ENCODE results near the gene TRIP10. TPM values are rescaled to one million over a fixed set of nuclear protein-coding genes. Genes with fewer than 3 reads are reported as not detected.

TRIP10 gene
- total and polyA plus RNA-seq, 2 of the 4 experiments (the other 2 are of a cell fraction) = 39.1 to 47.0 TPM

DNA sequence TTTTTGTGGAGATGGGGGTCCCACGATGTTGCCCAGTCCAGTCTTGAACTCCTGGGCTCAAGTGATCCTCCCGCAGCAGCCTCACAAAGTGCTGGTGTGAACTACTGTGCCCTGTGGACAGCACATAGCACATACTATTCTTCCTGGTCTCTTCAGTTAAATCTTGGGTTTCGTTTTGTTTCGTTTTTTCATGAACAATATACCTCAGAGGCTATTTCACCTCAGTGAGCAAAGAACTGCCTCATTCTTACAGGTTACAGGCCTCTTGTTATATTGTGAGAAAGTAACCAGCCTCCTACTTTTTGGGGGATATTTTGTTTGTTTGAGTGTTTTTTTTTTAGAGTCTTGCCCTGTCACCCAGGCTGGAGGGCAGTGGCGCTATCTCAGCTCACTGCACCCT, 17.7 kb upstream of the TRIP10 start:
- Histone ChIP-seq H4K8ac (ENCODE audit: low read depth in 2 of 2, low read length in 2 of 2) (no peak overlapping the region), H3K56ac (ENCODE audit: extremely low read depth, insufficient read depth, low read length) (no peak overlapping the region), H3K4ac (ENCODE audit: low read depth, low read length) (no peak overlapping the region), H3K4me2 (ENCODE audit: low read depth, low read length) (no peak overlapping the region), H2BK15ac (ENCODE audit: low read depth, low read length) (no peak overlapping the region), H3K23ac (ENCODE audit: low read depth, low read length) (no peak overlapping the region), H3K79me1 (ENCODE audit: low read depth in 1 of 2, low read length in 2 of 2) (no peaks in the 10 kb centered on the region), H2AFZ (replicated peaks; ENCODE audit: low read length, poor library complexity) (no peak overlapping the region), H4K20me1 (ENCODE audit: insufficient read depth, low read length) (no peaks in the 10 kb centered on the region), H3K4me3 (ENCODE audit: insufficient read depth, low read depth, low read length) (no peak overlapping the region), H3K9me1 (ENCODE audit: insufficient read depth, low read length) (no peaks in the 10 kb centered on the region), H3K4me1 (ENCODE audit: control insufficient read depth, insufficient read depth, low read length) (peaks cover 2% of the 10 kb centered on the region; the same call in 1 of the 2 replicates), H2BK5ac (ENCODE audit: low read depth, low read length, poor library complexity, severe bottlenecking) (no peak overlapping the region), H3K9me3 (ENCODE audit: control insufficient read depth, insufficient read depth, low read length) (no peaks in the 10 kb centered on the region), H2AK9ac (replicated peaks; ENCODE audit: low read depth, low read length, poor library complexity) (no peak overlapping the region), H2AK5ac (ENCODE audit: low read depth, low read length) (no peak overlapping the region), H4K5ac (ENCODE audit: low read depth, low read length) (no peak overlapping the region), H3K36me3 (ENCODE audit: control insufficient read depth, insufficient read depth, low read length) (peaks cover 4% of the 10 kb centered on the region; the same call in 1 of the 2 replicates), H3K14ac (replicated peaks; ENCODE audit: low read depth, low read length) (no peak overlapping the region), H3K9ac (ENCODE audit: low read depth, low read length) (no peak overlapping the region), H2BK20ac (ENCODE audit: low read depth, low read length) (no peak overlapping the region), H4K91ac (ENCODE audit: insufficient read depth, low read depth, low read length) (no peak overlapping the region), H2BK120ac (ENCODE audit: low read depth, low read length) (no peak overlapping the region), H3K27me3 (ENCODE audit: control insufficient read depth, insufficient read depth, low read length) (no peaks in the 10 kb centered on the region), H3K18ac (ENCODE audit: low read depth, low read length) (no peak overlapping the region), H3K27ac (ENCODE audit: insufficient read depth, low read length) (no peak overlapping the region)
- BruUV-seq (replicated peaks) = no TSS peak
- DNase-seq = no peak
- dilution Hi-C loops (cut with HindIII; ENCODE audit: low sequenced_read_pairs, unreplicated experiment) (no loop called here), intact Hi-C loops (cut with micrococcal nuclease) (no loop called here), in situ Hi-C loops (cut with MboI; ENCODE audit: low sequenced_read_pairs) (no loop called here)
- TF ChIP-seq MXI1 (IDR thresholded peaks at IDR 0.05; ENCODE audit: borderline replicate concordance, low read depth, low read length) (no peak), MAZ (IDR thresholded peaks at IDR 0.05; ENCODE audit: borderline replicate concordance, low read depth, low read length) (no peak), CHD1 (IDR thresholded peaks at IDR 0.05; ENCODE audit: low read depth, low read length) (no peak), SMC3 (IDR thresholded peaks at IDR 0.05; ENCODE audit: low read depth, low read length) (no peak), FOS (IDR thresholded peaks at IDR 0.05; ENCODE audit: low read depth, low read length) (no peak), MAFK (IDR thresholded peaks at IDR 0.05; ENCODE audit: low read depth, low read length) (no peak), RCOR1 (IDR thresholded peaks at IDR 0.05; ENCODE audit: insufficient replicate concordance, low read length) (no peak), POLR2A (IDR thresholded peaks at IDR 0.05; ENCODE audit: low read depth, low read length) (no peak), CEBPB (IDR thresholded peaks at IDR 0.05; ENCODE audit: low read depth, low read length) (no peak), RAD21 (IDR thresholded peaks at IDR 0.05; ENCODE audit: low read length) (no peak)
- TF ChIP-seq, protein P1, sequence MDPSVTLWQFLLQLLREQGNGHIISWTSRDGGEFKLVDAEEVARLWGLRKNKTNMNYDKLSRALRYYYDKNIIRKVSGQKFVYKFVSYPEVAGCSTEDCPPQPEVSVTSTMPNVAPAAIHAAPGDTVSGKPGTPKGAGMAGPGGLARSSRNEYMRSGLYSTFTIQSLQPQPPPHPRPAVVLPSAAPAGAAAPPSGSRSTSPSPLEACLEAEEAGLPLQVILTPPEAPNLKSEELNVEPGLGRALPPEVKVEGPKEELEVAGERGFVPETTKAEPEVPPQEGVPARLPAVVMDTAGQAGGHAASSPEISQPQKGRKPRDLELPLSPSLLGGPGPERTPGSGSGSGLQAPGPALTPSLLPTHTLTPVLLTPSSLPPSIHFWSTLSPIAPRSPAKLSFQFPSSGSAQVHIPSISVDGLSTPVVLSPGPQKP (IDR thresholded peaks at IDR 0.05; ENCODE audit: borderline replicate concordance, low read depth, low read length) = no peak
- no CpG with 5 or more reads among the region's 5 CpGs for WGBS, 2 experiments (ENCODE audit: extremely low coverage in 2 of 2, insufficient read length in 1 of 2)
- POLR2A ChIA-PET (ENCODE audit: unreplicated experiment) = no interaction called here
- no peak for ATAC-seq (ENCODE audit: low read depth)
- CTCF ChIA-PET = no interaction called here
